DMS114 treated with DMSO at 0.1 percent for 48 hours (cell line): ENCODE measurements around the gene CREB3L2.
"Not testable (repeated sequence)": the region's sequence is repeated elsewhere in the genome, so short reads cannot be mapped to it uniquely, and the experiment has no call there.

Experiments
- DNase-seq: peaks from one replicate; lab custom pipeline; 2025; ENCODE audit not compliant: unreplicated experiment; lab: John Stamatoyannopoulos, UW

Gene CREB3L2

DNA sequence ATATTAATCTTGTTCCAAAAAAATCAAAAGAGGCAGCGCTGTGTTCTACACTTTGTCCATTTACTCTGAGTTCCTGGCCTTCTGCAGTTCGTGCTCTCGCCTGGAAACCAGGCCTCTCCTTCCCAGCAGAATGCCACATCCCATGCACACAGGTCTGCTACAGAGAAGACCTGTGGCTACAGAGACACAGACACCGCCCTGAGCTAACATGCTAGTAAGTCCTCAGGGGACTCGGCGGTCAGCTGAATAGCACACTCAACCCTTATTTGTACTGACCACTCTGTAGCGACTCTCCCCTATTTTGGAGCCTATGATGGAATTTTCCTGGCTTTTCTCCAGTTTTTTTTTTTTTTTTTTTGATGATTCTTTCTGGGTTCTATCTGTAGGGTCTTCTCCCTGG is 12.8 kb downstream of the CREB3L2 start:
- DNase-seq, result no peak

DNA sequence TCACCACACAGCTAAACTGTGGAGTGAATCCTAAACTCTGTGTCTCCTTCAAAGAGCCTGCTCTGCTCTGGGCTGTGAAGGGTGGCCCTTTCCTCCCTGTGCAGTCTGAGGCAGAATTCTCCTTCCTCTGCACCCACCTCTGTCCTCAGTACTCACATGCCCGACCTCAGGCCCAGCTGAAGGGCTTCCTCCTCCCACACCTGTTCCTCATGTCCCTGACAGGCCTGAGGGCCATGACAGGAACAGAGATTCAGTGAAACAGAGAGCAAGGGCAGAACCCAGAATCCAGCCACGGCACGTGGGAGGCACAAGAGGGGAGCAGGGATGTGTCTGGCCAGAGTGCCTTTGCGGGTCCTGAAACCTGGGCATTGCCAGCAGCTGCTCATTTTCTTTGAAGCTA is 13.9 kb downstream of the CREB3L2 start:
- no peak for DNase-seq

DNA sequence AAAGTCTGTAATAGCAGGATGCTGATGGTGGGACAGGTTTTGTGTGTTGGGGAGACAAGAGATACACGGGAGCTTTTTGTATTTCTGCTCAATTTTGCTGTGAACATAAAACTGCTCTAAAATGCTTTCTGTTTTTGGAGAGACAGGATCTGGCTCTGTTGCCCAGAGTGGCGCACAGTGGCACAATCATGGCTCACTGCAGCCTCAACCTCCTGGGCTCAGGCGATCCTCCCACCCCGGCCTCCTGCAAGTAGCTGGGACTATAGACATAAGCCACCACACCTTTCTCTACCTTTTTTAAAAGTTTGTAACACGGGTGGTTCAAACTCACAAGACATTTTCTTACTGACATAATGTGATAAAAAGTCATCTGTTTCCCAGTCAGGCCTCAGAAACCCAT is 14.3 kb downstream of the CREB3L2 start:
- DNase-seq, result no peak

DNA sequence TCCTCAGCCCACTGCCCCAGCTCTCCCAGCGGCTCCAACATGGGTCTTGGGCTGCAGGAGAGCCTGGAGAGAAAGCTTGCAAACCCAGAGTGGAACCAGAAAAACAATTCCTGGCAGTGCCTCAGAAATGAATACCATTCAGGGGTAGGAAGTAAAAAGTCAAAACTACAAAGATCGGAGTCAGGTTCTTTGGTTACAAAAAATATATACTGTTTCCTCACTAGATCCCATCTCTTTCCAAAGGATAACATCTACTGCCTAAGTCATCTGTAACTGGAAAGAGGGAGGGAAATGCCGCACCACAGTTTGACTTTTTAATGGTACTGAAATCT is 14.9 kb downstream of the CREB3L2 start:
- DNase-seq, result no peak

DNA sequence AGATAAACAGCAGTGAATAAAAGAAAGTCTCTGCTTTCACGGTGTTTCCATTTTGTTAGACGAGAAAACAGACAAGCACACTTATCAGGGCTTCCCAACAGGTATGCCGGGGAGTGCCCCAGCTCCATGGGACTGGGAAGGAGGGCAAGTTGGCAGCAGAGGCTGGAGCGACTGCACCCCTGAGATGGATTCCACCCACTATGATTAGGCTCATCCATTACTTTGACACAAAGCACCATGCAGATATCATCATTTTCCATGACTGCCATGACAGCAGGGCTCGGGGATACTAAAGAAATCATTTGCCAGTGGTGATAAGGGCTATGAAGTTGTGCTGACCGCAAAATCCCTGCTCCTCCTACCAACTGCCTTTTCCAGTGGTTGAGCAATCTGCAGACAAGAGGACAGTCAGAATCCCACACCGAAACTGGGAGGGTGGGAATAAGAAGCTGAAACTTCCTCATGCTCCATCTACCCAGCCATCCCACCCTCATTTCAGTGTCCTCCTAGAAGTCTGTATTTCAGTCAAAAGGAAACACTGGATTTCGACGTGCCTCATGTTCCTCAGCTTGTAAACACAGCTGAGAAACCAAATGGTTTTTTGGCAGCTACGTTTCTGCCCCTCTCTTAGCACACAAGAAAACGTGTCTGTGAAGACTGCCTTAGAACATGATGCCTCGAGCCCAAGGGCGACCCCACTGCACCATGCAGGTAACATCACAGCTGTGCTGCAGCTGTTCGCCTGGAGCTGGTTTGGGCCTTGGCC is 15.5 kb downstream of the CREB3L2 start:
- DNase-seq, result no peak

DNA sequence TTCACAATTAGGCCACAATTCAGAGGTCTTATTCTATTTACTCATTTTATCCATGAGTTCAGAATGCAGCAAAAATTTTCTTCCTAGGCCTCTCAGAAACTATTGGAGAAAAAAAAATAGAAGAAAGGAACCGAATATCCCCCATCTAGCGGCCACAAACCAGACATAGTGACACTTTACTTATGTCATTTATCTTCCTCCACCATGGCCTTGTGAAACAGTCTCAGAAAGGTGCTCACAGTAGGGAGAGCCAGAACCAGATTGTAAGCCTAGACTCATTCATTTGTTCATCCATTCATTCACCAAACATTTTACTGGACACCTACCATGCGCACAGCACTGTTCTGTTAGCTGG is 16.0 kb downstream of the CREB3L2 start:
- DNase-seq, result no peak

DNA sequence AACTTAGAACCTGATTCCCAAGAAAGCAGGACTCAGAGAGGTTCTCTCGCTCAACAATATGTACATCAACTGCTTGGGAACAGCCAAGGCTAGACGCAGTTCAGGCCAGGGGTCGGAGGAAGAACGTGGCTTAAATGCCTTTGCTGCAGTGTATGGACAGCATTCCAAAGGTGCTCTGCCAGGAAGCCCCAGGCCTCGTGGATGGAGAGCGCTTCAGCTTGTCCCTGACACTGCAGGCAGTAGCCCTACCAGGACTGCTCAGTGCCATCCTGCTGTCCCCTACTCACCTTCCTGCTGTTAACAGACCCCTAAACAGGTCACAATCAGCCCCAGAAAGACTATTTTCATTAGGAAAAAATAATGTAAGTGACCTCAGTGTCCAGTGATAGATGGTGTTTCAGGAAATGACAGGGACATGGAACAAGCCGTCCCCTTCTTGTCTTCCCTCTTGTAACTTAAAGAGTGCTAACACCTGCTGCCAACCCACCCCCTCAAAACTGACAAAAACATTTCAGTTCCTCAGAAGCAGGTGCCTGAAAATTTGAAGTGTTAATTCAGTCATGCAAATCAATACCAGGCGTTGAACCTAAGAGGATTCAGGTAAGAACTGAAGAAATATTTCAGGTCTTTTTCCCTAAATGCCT is 16.5 kb downstream of the CREB3L2 start:
- DNase-seq, result no peak

DNA sequence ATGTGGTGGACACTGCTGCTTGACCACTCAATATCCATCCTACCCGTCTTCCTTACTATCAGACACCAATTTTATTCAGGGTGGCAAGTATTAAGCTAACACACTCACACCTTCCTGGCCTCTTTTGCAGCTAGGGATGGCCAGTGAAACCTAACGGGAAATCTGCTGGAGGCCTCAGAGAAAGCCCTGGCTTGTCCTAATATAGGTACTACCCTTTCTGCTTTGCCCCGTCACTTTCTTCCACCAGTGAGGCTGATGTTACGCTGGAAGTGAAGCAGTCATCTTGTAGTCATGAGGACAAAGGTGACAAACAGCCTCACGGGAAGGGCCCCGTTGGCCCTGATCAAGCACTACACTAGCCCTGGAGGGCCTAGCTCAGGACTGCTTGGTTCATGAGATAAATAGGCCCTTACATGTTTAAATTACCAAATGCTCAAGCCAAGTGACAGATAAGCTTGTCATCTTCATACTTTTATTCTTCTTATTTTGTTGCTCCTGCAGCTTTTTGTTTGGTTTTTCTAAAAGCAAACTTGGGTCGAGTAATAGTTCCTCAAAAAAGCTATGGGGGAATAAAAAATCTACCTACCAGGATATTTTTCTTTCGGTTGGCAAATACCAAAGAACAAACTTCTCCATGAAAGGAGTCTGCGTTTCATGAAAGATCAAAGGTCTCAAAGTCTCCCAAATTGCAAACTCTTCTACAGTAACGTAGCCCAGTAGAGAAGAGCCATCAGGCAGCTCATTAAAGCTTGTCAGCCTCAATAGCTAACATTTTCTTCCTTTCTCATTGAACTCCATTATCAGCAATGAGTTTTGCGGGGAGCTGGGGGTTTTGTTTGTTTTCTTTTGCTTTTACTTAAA is 17.5 kb downstream of the CREB3L2 start:
- DNase-seq, result no peak

DNA sequence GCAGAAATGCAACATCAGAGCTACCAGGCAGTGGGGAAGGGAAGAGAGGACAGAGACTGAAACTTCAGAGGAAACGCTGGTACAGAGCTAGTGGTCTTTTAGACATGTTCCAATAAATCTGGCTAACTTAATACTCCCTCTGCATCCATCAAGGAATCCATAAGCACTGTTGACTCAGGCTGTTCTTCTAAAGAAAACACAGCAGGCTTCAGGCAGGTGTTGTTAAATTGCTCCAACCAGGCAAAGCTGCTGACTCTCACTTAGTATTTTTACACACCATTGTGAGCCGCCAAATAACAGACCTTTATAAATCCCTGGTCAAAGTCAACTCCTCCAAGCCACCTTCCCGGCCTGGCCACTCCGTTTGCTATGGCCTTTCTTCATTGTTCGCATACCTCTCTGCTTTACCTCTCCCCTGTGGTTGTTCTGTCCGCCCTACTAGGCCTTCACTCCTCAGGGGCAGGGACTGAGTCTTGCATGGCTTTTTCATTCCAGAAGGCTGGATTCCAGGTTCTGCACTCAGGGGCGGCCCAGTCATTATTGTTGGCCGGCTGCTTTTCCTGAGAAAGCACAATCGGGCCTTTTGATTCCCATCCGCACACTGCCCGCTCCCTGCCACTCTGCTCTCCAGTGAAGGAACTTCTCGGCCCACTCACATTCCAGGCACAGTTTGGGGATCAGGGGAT is 18.4 kb downstream of the CREB3L2 start:
- DNase-seq, result no peak

DNA sequence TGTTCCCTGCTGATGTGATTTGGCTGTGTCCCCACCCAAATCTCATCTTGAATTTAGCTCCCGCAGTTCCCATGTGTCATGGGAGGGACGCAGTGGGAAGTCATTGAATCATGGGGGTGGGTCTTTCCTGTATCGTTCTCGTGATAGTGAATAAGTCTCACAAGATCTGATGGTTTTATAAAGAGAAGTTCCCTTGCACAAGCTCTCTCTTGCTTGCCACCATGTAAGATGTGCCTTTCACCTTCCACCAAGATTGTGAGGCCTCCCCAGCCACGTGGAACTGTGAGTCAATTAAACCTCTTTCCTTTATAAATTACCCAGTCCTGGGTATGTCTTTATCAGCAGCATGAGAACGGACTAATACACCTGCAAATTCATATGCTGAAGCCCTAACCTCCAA is 19.5 kb downstream of the CREB3L2 start:
- not testable (repeated sequence) for DNase-seq

DNA sequence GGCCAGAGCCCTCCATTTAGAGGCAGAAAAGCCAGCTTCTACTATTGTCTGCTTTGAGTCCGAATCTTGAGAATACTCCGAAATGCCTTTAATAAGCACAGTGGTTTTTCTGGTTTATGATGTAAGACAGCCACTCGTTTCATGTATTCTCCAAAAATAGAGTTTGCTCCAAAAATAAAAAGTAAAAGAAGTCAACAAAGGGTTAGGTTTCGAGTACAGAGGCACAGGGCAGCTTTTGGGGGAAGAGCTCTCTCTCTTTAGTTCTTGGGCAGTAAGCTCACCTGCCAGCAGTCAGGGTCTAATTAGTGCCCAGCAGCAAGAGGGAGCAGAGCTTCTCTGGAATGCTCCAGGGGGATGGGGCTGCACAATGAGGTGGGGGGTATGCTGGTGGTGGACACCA is 20.2 kb downstream of the CREB3L2 start:
- DNase-seq, result no peak

DNA sequence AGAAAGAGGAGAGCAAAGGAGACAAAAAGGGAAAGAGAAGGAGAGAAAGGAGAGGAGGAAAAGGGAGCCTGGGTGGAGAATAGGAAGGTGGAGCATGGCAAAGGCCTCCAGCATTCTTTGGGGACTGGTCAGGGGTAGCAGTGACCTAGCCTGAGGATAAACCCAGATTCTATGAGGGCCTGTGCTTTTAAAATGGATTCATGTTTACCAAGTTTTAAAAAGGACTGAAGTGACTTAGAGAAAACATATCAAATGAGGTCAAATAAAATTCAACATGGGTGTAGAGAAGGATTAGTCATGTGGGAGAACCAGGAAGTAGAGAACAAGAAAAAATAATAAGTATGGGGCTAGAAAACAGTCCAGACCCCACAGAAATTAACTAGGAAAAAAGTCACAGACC is 20.7 kb downstream of the CREB3L2 start:
- DNase-seq, result no peak

DNA sequence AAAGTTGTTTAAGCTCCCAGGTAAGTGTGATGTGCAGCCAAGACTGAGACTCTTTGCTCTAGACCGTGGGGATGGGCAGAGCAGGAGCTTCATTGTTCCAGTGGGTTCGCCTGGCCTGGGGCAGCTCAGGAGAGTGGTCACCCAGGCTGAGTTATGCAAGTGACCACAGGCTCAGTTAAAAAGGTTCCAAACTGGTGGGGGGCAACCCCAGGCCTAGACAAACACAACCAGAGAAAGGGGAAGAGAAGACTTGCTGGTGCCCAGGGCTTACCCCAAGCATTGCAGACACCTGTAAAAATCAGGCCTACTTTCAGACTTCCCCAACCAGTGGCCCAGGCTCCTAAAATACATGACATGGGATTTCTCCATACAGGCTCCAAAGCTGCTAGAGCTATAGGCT is 21.6 kb downstream of the CREB3L2 start:
- no peak for DNase-seq

DNA sequence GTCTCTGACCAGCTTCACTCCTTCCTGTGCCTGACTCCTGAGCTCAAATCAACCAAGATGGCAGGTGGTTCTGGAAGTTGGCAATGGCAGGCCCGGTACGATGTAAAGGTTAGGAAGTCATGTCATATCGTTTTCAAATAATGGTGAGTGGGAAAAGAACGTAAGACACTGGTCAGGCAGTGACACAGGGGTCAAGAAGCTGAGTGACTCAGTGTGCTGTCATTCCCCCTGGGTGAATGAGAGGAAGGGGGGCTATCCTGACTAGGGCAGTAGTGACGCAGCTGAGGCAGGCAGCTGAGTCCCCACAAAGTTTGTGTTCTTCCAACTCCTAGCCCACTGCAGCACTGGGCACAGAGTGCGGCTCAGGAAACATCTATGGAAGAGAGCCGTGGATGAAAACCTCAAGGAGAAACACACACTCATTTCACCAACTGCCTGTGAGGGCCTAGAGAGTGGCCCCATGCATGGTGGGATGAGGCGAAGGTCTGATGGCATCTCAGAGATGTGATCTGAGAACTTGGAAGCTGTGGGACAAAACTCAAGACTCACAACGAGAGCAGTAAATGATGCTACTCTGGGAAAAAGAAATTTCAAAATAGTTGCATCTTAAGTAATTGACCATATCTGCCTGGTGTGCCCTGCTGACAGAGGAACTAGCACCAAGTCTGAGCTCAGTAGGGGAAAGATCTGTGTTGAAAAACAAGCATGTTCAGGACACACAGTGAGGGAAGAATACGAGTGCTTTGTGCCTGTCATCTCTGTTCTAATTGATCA is 23.2 kb downstream of the CREB3L2 start:
- no peak for DNase-seq

DNA sequence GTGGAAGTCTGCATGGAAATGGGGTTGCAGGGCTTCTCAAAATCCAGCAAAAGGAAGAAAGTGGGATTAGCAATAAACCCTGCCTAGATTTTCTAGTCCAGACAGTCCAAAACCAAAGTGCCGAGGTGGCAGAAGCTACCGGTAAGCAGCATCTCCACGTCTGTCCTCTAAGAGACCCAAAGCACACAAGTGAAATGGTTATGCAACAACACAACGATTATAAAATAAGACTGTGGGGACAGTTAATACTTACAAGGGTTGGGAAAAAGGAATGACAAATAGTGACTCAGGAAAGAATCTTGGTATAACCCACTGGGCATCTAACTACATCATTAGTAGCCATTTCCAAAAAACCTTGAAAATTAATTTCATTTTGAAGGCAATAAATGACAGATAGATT is 24.7 kb downstream of the CREB3L2 start:
- no peak for DNase-seq

DNA sequence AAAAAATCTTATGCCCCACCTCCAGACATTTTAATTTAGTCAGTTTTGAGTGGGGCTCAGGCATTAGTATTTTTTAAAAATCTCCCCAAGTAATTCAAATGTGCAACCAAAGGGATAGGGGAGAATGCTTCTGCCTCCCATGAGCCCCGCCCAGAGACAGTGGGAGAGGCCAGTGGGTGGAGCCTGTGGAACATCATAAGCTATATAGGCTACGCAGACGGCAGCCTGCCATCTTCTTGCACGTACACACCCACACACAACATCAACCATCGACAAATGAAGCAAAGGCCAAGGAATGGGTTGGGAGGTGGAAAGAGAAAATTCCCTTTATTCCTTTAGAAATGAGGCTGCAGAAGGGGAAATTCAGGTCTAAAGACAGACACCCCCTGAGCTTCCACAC is 25.2 kb downstream of the CREB3L2 start:
- no peak for DNase-seq

DNA sequence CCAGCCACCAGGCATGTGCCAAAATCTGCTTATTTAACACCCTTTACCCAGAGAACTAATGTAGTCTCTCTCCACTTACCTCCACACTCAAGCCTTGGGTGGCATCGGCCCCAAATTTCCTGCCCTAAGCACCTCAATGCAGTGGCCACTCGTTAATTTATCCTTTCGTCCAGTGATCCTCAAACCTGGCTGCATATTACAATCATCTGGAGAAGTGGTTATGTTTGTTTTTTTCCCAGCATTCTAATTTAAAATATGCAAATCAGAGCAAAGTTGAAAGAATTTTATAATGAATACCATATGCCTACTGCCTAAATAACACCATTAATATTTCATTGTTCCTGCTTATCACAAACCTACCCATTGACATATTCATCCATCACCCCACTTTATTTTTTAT is 25.7 kb downstream of the CREB3L2 start:
- DNase-seq, result no peak

DNA sequence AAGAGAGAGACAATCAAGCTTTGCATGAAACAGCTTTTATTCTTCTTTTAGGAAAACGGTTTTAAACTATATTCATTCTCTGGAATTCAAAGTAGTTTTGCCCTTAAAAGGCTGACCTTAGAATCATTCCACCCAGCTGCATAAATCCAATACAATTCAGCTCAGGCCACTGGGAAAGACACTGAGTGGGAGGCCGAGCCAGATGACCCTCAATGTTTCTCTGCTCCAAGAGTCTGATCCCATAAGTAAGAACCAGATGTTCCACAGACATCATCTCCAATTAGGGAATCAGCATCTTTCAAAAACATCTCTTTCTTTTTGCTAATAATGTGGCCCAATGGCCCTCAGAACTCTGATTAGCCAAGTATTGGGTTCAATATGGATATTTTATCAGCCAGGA is 26.1 kb downstream of the CREB3L2 start:
- DNase-seq, result no peak

DNA sequence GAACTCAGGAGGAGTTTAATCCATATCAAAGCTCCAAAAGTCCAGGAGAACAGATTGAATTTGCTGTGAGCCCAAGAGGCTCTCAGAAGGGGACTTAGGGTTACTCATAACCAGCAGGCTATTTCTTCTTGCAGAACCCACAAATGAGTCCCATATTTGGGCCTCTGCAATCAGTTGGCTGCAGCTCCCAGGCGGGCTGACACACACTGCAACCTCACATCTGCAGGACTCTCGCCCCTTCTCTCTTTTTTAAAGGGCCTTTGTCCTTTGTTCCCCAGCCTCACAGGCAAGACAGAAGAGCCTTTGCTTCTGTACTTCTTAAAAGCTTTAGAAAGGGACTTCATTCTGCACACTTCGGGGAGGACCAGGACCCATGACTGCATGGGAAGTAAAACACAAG is 26.7 kb downstream of the CREB3L2 start:
- no peak for DNase-seq

DNA sequence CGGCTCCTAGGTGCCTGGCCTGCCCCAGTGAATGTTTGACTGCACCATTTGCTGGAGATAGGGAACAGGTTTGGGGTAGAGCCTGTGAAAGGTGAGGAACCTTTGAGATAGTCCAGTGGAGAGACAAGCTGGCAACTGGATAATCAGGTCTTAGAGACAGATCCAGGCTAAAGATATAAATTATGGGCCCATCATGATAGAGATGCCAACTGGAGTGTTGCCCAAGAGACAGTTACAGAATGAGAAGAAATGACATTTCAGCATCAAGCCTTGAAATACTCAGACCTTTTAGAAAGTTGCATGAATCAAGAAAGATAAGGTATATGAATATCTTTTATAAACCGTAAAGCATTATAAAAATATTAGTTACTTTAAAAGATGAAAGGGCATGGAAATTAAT is 27.1 kb downstream of the CREB3L2 start:
- no peak for DNase-seq
